Measurements from ENCODE around the gene ANHX. TPM values are rescaled to one million over a fixed set of nuclear protein-coding genes. Genes with fewer than 3 reads are reported as not detected.

ANHX gene
- total and polyA plus RNA-seq, 2 donors (not counting 1 experiment from before 2014, with no cell fraction given): not detected

GRCh38 chr12:133225527-133225926, 10.2 kb downstream of the ANHX start:
- Histone ChIP-seq H3K4me1 (ENCODE audit: control insufficient read depth in 2 of 2, insufficient read depth in 2 of 2, low read length in 2 of 2) (no peaks in the 10 kb centered on the region), H3K36me3 (replicated peaks in 1 of 2; ENCODE audit: control extremely low read depth in 1 of 2, control insufficient read depth in 1 of 2, extremely low read depth in 1 of 2, insufficient read depth in 2 of 2, low read length in 1 of 2) (no peaks in the 10 kb centered on the region), H3K27ac (ENCODE audit: low read length in 2 of 2) (no peak overlapping the region), H3K27me3 (replicated peaks in 1 of 4; ENCODE audit: control extremely low read depth in 1 of 4, control insufficient read depth in 3 of 4, insufficient read depth in 4 of 4, low read length in 3 of 4) (no peaks in the 10 kb centered on the region), H4K20me1 (ENCODE audit: control insufficient read depth, insufficient read depth, low read length, poor library complexity, severe bottlenecking) (no peaks in the 10 kb centered on the region), H3K9me3 (ENCODE audit: control extremely low read depth in 1 of 3, control insufficient read depth in 2 of 3, insufficient read depth in 1 of 3, low read length in 2 of 3) (peaks cover 0 to 82% (median 3%) of the 10 kb centered on the region in 3 donors), H2AFZ (ENCODE audit: insufficient read depth, low read depth, low read length, poor library complexity, severe bottlenecking) (no peak overlapping the region), H3K4me2 (replicated peaks; ENCODE audit: low read depth, low read length, poor library complexity, severe bottlenecking) (no peak overlapping the region), H3K79me2 (ENCODE audit: control insufficient read depth, insufficient read depth, low read length) (no peaks in the 10 kb centered on the region), H3K4me3 (ENCODE audit: control extremely low read depth in 1 of 5, extremely low read depth in 1 of 5, insufficient read depth in 1 of 5, low read depth in 2 of 5, low read length in 4 of 5) (no peak overlapping the region), H3K9ac (ENCODE audit: low read length) (no peak overlapping the region)
- Mint-ChIP-seq H3K4me1 (no peaks in the 10 kb centered on the region), H3K9me3 (ENCODE audit: insufficient read depth) (no peaks in the 10 kb centered on the region), H3K27ac (no peak overlapping the region), H3K27me3 (no peaks in the 10 kb centered on the region), H3K4me3 (no peak overlapping the region)
- 75% methylated on average over 4 of the region's 4 CpGs for WGBS (ENCODE audit: insufficient coverage)
- DNase-seq (no peak), ATAC-seq (ENCODE audit: low read depth) (no peak)
- ChIA-PET POLR2A (no interaction called here), CTCF (no interaction called here)
- no peak for TF ChIP-seq CTCF (IDR thresholded peaks at IDR 0.05)
- TF ChIP-seq EZH2 (IDR thresholded peaks at IDR 0.05; ENCODE audit: borderline replicate concordance, insufficient read depth, low read depth, low read length, poor library complexity, severe bottlenecking): no peak
- intact Hi-C loops (cut with micrococcal nuclease): no loop called here

- Histone ChIP-seq H3K4me2 (replicated peaks; ENCODE audit: low read depth, low read length, poor library complexity, severe bottlenecking) (no peak overlapping the region), H3K9me3 (ENCODE audit: control extremely low read depth in 1 of 3, control insufficient read depth in 2 of 3, insufficient read depth in 1 of 3, low read length in 2 of 3) (peaks cover 0 to 87% (median 19%) of the 10 kb centered on the region in 3 donors), H4K20me1 (ENCODE audit: control insufficient read depth, insufficient read depth, low read length, poor library complexity, severe bottlenecking) (no peaks in the 10 kb centered on the region), H3K36me3 (replicated peaks in 1 of 2; ENCODE audit: control extremely low read depth in 1 of 2, control insufficient read depth in 1 of 2, extremely low read depth in 1 of 2, insufficient read depth in 2 of 2, low read length in 1 of 2) (no peaks in the 10 kb centered on the region), H3K4me1 (ENCODE audit: control insufficient read depth in 2 of 2, insufficient read depth in 2 of 2, low read length in 2 of 2) (no peaks in the 10 kb centered on the region), H3K79me2 (ENCODE audit: control insufficient read depth, insufficient read depth, low read length) (no peaks in the 10 kb centered on the region), H2AFZ (ENCODE audit: insufficient read depth, low read depth, low read length, poor library complexity, severe bottlenecking) (no peak overlapping the region), H3K27me3 (replicated peaks in 1 of 4; ENCODE audit: control extremely low read depth in 1 of 4, control insufficient read depth in 3 of 4, insufficient read depth in 4 of 4, low read length in 3 of 4) (no peaks in the 10 kb centered on the region), H3K27ac (ENCODE audit: low read length in 2 of 2) (no peak overlapping the region), H3K9ac (ENCODE audit: low read length) (no peak overlapping the region), H3K4me3 (ENCODE audit: control extremely low read depth in 1 of 5, extremely low read depth in 1 of 5, insufficient read depth in 1 of 5, low read depth in 2 of 5, low read length in 4 of 5) (no peak overlapping the region)
- Mint-ChIP-seq H3K27me3 (peaks cover 3% of the 10 kb centered on the region), H3K9me3 (ENCODE audit: insufficient read depth) (peaks cover 2% of the 10 kb centered on the region), H3K4me1 (no peaks in the 10 kb centered on the region), H3K4me3 (no peak overlapping the region), H3K27ac (no peak overlapping the region)
- ATAC-seq (ENCODE audit: low read depth) (no peak), DNase-seq (no peak)
- POLR2A ChIA-PET: no interaction called here
- CTCF ChIA-PET: no interaction called here
- TF ChIP-seq EZH2 (IDR thresholded peaks at IDR 0.05; ENCODE audit: borderline replicate concordance, insufficient read depth, low read depth, low read length, poor library complexity, severe bottlenecking) (no peak), CTCF (IDR thresholded peaks at IDR 0.05) (no peak)
- intact Hi-C loops (cut with micrococcal nuclease): no loop called here
- WGBS (ENCODE audit: insufficient coverage): 82% methylated on average over 5 of the region's 10 CpGs
Observed at GRCh38 chr12:133222211-133222610, 13.5 kb downstream of the ANHX start.

All from B cell (primary cell).